GM12865 (cell line): Measurements from ENCODE around the gene CMTM2.
"Not testable (repeated sequence)": the region's sequence is repeated elsewhere in the genome, so short reads cannot be mapped to it uniquely, and the experiment has no call there.

Experiments used
- DNase-seq: peaks from one replicate; pipeline ENCODE4 v3.0.0; 2010; ENCODE audit warnings: low read depth
- H3K4me3 ChIP-seq: 2 replicates; pipeline ENCODE4 v1.5.1; 2011; ENCODE audit warnings: mild to moderate bottlenecking, low read depth, low read length, control low read depth
- CTCF ChIP-seq: IDR thresholded peaks from 2 replicates; pipeline ENCODE4 v1.5.1; 2011; ENCODE audit warnings: low read length, control low read depth, low read depth, inconsistent platforms; ENCODE audit not compliant: insufficient read depth; ENCODE audit errors: missing control alignments

The CMTM2 gene

GRCh38 chr16:66563574-66564334, 15.5 kb upstream of the CMTM2 start:
- H3K4me3 ChIP-seq = no peak overlapping the region
- TF ChIP-seq CTCF = no peak
- no peak for DNase-seq

DNA sequence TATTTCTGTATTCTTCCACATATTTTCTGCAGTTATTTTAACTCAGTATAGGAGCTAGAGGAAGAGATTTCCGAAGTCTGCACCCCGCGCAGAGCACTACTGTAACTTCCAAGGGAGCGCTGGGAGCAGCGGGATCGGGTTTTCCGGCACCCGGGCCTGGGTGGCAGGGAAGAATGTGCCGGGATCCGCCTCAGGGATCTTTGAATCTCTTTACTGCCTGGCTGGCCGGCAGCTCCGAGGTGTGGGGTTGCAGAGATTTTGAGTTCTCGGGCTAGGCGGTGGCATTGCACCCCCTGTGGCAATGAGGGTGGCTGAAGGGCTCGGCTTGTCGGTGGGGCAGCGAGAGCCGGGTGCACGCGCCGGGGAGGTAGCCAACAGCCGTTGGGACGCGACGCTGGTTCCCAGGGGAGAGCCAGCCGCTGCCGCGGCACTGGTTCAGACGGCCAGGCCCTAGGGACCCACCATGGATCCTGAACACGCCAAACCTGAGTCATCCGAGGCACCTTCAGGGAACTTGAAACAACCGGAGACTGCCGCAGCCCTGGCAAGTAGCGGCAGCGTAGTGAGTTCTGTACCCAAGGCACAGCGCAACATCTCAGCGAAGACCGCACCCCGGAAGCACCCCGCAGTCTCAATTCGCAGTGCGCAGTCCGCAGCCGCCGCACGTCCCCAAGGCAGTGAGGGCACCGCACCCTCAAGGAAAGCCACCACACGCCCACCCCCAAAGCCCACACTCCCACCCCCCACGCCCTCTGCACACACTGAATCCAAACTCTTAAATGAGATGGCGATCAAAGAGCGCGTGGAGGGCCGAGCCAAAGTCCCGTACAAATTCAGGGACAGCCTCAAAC, 13.0 kb upstream of the CMTM2 start, which contains the start of gene CMTM1:
TSS of gene CMTM1 (plus strand) at position 389 of the 851 bp plus-strand sequence. CDS start at position 464, 75 bp downstream.
- DNase-seq = no peak
- H3K4me3 ChIP-seq = no peak within 1 kb of the TSS
- TF ChIP-seq CTCF = no peak

DNA sequence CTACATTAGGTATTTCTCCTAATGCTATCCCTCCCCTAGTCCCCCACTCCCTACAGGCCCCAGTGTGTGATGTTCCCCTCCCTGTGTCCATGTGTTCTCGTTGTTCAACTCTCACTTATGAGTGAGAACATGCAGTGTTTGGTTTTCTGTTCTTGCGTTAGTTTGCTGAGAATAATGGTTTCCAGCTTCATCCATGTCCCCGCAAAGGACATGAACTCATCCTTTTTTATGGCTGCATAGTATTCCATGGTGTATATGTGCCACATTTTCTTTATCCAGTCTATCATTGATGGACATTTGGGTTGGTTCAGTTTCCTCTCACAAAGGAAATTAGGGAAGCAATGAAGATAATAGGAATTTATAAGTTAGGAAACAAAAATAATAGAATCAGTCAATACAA, 12.0 kb upstream of the CMTM2 start:
- not testable (repeated sequence) for H3K4me3 ChIP-seq, DNase-seq

DNA sequence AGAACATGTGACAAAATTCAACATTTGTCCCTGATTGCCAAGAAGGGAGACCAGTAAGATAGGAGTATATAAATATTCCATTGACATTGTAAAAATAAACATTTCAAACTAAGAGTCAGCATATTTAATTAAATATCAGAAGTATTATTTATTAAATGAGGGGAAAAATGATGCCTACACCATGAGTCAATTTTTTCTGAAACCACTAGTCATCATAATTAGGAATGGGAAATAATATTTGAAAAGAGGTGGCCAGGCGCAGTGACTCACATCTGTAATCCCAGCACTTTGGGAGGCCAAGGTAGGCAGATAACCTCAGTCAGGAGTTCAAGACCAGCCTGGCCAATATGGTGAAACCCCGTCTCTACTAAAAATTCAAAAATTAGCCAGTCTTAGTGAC, 10.9 kb upstream of the CMTM2 start:
- no peak for TF ChIP-seq CTCF
- no peak for DNase-seq
- no peak overlapping the region for H3K4me3 ChIP-seq

DNA sequence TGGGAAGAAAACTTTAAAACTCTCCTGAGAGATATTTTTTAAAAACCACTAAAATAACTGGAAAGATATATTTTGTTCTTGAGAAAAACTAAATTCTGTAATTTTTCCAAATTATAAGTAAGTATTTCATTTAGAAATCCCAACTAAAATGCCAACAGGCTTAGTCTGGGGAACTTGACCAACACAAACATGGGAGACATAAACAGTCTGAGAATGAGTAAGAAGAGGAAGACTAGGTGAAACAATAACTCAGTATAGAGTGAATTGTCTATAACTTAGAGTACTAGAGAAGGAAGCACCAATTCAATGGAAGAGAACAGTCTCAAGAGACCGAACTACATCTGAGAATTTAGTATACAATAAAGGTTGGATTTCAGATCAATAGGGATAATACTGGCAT, 10.1 kb upstream of the CMTM2 start:
- DNase-seq = no peak
- TF ChIP-seq CTCF = no peak
- H3K4me3 ChIP-seq = no peak overlapping the region

GRCh38 chr16:66569827-66570405, 9.3 kb upstream of the CMTM2 start:
- no peak for DNase-seq
- no peak overlapping the region for H3K4me3 ChIP-seq
- TF ChIP-seq CTCF = no peak

- TF ChIP-seq CTCF = no peak
Observed at GRCh38 chr16:66572356-66572755, 6.9 kb upstream of the CMTM2 start.

More at GRCh38 chr16:66572356-66572755, 6.9 kb upstream of the CMTM2 start:
- no peak overlapping the region for H3K4me3 ChIP-seq
- DNase-seq = no peak
